GM12872 (cell line): Measurements from ENCODE around the gene PTCH2.

Source experiments
- TF ChIP-seq, protein P1 (sequence below): IDR thresholded peaks from 3 replicates; pipeline ENCODE4 v1.5.1; 2011; ENCODE audit warnings: low read depth, mild to moderate bottlenecking, low read length, moderate library complexity; ENCODE audit not compliant: insufficient read depth

Gene PTCH2

GRCh38 chr1:44780583-44781121 is 62.4 kb downstream of the PTCH2 start:
- TF ChIP-seq, protein P1, sequence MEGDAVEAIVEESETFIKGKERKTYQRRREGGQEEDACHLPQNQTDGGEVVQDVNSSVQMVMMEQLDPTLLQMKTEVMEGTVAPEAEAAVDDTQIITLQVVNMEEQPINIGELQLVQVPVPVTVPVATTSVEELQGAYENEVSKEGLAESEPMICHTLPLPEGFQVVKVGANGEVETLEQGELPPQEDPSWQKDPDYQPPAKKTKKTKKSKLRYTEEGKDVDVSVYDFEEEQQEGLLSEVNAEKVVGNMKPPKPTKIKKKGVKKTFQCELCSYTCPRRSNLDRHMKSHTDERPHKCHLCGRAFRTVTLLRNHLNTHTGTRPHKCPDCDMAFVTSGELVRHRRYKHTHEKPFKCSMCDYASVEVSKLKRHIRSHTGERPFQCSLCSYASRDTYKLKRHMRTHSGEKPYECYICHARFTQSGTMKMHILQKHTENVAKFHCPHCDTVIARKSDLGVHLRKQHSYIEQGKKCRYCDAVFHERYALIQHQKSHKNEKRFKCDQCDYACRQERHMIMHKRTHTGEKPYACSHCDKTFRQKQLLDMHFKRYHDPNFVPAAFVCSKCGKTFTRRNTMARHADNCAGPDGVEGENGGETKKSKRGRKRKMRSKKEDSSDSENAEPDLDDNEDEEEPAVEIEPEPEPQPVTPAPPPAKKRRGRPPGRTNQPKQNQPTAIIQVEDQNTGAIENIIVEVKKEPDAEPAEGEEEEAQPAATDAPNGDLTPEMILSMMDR = no peak

GRCh38 chr1:44778705-44779576 is 64.1 kb downstream of the PTCH2 start:
- TF ChIP-seq, protein P1 = no peak

- TF ChIP-seq, protein P1 = no peak
Observed at GRCh38 chr1:44777969-44778635, 65.0 kb downstream of the PTCH2 start.

DNA sequence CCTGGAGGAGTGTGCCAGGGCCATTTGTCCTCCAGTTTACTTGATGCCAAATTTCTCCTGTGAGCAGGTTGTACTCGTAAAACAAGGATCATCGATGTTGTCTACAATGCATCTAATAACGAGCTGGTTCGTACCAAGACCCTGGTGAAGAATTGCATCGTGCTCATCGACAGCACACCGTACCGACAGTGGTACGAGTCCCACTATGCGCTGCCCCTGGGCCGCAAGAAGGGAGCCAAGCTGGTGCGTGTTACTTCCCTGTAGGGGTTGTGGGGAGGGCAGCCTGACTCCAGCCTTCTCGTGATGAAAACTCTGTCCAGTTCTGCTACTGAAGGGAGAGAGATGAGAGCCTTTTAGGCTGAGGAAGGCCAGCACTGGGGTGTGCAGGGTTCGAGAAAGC is 65.5 kb downstream of the PTCH2 start:
- TF ChIP-seq, protein P1 = no peak

- TF ChIP-seq, protein P1 = no peak
Observed at GRCh38 chr1:44776730-44777068, 66.4 kb downstream of the PTCH2 start.

DNA sequence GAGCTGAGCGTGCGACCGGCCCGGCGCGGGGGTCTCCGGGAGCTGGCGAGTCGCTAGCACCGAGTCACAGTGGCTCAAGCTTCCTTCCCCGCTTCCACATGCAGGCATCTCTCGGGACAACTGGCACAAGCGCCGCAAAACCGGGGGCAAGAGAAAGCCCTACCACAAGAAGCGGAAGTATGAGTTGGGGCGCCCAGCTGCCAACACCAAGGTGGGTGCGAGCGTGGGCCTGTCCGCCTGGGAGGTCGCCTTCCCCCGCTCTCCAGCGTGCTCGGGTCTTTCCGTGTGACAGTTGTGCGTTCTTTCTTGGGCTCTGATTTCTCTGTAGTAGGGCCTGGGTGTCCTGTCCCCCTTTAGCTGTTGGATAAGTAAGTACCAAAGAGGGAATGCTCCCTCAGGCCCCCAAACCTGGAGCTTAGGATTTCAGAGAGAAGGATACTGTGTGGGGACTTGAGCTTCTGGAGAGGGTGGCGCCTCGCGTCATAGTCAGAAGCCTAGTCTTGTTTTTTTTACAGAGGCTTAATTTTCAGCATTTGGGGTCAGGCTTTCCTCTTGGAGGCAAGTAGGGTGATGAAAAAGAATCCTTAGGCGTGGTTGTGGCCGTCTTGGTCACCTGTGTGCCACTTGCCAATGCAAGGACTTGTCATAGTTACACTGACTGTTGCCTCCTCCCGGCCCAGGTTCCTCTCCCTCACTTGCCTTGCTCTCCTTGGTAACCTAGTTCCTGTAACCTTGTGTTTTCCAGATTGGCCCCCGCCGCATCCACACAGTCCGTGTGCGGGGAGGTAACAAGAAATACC is 66.9 kb downstream of the PTCH2 start:
- TF ChIP-seq, protein P1 = no peak
